Suppressor macrophage (primary cell): ENCODE measurements around the gene ZNF532.
"Not testable (repeated sequence)": the region's sequence is repeated elsewhere in the genome, so short reads cannot be mapped to it uniquely, and the experiment has no call there.

Source experiments
- DNase-seq, 4 experiments: peaks; one replicate each; pipeline ENCODE4 v3.0.0-alpha.2; 2020 to 2022

ZNF532 gene

DNA sequence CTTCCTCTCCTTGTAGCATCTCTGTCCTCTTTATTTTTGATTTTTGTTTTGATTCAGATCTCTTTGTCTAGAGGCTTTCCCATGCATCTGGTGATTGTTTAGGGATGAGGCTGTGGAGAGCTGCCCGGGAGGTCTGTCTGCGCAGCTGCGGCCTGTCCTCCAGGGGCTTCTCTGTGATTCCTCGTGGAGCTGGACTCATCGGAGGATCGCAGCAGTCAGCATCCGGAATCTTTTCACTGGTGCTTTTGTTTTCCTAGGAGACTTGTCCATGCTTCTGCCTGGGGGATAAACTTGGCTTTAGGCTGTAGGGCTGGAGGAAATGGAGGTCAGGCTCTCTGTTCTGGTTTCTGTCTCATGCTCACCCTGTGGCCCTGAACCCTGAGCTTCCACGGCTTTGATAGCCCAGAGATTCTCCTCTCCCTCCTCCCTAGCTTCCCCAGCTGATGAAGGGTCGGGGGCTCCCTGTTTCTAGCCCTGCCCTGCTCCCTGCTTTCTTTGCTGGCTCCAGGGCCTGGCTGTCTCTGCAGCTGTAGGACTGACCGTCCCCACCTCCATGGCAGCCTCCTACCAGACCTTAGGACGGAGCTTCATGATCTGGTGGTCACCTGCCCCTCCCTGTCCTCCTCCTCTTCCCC is 35.5 kb downstream of the ZNF532 start:
- no peak for DNase-seq

DNA sequence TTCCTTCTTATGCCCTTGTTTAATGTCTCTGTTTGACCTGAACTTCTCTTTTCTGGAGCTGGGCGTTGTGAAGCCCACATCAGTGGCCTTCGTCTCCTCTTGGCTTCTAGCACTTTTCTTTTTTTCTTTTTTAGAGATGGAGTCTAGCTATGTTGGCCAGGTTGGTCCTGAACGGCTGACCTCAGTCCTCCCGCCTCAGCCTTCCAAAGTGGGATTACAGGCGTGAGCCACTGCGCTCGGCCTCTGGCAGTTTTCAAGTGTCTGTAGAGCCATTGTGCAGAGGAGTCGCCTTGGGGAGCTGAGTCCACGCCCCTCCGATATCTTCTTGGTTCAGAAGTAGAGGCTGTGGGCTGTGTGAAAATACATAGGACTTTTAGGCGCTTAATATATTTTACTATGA is 36.5 kb downstream of the ZNF532 start:
- DNase-seq: no peak

DNA sequence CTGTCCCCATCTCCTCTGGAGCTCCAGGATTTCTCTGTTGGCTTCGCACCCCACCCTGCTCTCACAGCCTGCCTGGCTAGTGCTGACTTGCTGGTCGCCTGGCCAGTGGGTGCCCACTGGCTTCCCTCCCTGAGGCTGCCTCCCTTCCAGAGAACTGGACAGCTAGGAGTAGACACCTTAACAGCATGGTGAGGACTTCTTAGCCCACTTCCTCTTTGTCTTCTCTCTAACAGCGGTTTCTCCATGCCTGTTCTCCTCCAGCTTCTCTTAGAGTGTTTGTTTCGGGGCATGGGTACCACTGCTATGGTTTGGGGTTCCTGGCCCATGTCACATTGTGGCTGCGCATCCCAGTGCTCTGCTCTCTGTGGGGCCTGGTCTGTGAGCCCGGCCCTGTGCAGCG is 37.1 kb downstream of the ZNF532 start:
- DNase-seq: no peak

DNA sequence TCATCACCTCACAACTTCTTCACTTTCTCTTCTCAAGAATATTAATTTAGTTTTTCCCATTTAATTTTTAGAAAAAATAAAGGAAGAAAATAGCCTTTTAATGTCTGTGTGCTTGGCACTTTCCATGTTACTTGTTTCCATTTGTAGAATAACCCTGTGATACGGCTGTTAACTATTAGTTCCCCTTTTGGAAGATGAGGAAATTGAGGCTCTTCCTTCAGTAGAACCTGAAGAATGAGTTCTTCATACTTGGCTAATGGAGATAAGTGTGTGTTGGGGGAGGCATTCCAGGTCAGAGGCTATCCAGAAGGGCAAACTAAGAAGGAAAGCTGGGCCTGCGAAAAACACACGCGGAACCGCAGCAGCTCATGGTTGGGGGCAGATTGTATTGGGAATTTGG is 38.3 kb downstream of the ZNF532 start:
- peak; percentile 10 to 65 (median 38) for DNase-seq

DNA sequence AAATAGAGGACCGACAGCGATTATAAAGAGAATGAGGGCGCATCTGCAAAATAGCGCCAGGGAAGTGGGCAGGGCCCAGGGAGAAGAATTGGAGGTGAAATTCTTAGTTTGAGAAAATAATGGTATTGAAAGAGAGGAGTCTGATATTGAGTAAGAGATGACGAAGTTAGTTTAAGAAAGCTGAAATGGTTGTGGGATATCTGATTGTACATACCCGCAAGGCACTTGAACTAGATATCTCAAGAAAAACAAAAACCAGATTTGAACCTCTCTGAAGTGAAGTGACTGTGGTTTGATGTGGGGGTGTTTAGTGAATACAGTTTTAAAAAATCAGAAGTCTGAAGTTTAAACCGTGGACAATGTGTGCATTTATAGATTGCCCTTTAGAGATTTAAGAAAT is 38.9 kb downstream of the ZNF532 start:
- no peak for DNase-seq

DNA sequence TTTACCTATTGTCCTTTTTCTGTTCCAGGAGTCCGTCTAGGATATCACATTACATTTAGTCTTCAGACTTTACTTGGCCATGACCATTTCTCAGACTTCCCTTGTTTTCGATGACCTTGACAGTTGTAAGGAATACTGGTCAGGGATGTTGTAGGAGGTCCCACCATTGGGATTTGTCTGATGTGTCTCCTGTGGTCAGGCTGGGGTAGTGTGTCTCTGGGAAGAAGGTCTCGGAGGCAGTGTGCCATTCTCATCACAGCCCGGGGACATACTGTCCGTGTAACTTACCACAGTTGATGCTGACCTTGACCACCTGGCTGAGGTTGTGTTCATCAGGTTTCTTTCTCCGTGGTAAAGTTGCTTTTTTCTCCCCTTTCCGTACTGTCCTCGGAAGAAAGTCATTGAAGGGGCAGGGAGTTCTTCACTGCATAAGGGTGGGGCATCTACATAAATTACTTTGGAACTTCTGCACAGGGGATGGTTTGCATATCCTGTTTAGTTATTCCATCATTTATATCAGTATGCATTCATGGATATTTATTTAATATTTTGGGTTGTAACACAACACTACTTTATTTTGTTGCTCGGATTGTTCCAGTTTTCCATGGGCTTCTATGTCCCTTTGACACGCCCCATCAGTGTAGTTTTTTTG is 41.2 kb downstream of the ZNF532 start:
- no peak for DNase-seq

DNA sequence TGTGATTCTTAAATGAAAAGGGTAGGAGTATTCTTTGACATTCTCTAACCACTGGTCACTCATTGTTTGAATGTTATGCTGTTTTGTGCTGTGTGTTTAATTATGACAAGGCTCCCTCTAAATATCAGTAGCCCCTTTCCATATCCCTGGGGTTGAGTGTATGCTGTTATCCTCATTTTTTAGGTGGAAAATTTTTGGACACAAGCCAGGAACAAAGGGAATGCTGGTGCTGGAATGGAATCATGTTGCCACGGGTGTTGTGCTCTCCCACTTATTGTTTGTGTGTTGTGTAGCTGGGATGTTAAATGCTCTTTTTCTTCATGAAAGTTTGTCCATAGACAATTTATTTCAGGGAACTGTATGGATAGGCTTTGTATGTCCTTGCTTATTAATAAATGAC is 43.3 kb downstream of the ZNF532 start:
- no peak for DNase-seq

DNA sequence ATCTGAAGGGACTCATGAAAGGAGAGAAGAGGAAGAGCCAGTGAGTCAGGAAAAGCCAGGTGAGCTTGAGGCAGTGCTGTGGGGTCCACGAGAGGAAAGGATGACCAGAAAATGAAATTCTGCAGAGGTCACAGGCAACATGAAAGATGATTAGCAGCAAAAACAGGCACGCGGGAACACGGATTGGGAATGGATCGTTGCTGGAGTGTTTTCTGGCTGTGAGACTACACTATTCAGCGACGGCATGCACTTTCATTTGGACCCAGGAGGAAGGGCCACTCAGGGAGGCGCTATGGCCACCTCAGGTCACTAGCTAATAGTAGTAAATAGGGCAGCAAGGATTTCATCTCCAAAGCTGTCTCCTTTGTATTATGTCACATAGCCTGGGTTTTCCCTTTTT is 44.8 kb downstream of the ZNF532 start:
- DNase-seq: no peak

DNA sequence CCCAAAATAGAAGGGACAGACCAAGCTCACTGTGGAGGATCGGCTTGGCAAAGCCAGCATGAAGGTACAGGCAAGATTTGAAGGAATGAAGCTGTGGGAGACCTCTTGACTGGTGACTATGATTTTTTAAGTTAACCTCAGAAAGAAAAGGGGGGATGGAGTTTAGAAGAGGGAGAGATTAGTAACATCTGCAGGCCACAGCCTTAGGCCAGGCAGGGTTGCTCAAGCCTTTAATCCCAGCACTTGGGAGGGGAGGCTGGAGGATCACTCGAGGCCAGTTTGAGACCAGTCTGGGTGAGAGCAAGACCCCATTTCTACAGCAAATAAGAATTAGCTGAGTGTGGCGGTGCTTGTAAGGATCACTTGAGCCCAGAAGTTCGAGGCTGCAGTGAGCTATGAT is 46.6 kb downstream of the ZNF532 start:
- no peak for DNase-seq

DNA sequence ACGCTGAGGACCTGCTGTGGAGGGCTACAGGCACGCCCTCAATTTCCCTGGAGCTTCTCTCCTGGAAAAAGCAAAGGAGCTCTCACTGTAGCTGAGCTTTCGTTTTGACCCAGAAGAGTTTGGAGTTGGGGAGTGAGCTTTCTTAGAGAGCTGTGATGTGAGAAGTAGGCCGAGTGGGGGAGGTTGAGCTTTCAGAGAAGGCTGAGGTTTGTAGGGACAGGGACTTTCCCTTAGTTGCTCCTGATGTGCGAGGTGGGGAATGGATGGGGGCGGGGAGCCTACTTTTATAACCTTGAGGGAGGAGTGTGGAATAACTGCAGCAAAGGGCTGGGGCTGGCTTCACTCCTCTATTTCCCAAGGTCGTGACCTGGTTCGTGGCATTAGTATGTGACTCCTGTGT is 47.1 kb downstream of the ZNF532 start:
- no peak for DNase-seq

DNA sequence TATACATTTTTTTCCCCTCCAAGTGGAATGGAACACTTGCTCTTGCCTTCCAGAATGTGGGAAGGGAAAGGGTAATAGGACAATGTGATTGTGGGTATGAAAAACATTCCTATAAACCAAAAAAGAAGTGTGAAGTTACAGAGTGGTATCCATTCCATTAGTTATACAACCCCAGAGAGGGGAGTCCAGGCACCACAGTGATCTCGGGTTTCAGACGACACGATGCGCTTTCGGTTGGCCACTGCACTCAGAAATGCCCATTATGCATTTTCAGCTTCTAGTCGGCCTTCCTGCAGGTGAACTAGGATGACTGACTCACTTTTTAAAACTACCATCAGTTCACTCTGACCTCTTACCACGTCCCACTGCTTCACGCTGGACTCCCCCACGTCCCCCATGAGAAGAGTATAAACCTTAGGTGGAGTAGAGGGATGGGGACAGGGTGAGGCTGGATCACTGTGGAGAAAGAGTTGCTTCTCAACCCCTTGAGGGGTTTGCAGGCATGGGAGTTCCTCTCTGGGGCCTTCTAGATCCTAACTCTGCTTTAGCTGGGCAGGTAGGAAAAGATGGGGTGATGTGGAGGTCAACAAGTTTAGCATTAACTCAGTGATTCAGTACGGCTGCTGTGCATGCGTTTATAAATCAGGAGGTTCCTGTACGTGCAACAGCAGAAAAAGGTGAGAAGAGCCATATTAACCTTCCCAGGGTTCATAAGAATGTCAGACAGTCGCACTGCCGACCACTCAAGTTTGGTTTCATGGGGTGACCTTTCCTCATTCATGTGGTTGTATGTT is 50.5 kb downstream of the ZNF532 start:
- no peak for DNase-seq

DNA sequence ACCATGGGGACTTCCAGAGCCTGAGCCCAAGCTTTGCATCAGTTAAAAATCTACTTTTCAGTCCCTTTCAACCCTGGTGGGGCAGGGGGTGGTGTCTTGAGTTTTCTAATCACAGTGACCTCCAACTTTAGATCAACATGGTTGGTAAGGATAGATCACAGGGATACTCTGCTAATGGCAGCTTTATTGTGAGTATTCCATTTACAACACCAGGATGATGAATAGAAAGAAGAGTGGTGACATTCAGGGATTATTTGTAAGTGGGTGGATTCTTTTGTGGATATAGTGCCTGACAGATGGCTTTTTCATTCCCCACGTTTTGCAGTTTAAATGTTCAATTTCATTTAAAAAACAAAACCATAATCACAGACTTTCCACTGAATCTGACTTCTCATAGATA is 51.3 kb downstream of the ZNF532 start:
- DNase-seq: no peak

DNA sequence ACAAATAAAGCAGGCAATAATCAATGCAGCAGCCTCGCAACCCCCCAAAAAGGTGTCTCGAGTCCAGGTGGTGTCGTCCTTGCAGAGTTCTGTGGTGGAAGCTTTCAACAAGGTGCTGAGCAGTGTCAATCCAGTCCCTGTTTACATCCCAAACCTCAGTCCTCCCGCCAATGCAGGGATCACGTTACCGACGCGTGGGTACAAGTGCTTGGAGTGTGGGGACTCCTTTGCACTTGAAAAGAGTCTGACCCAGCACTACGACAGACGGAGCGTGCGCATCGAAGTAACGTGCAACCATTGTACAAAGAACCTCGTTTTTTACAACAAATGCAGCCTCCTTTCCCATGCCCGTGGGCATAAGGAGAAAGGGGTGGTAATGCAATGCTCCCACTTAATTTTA is 55.3 kb downstream of the ZNF532 start:
- DNase-seq: not testable (repeated sequence)

DNA sequence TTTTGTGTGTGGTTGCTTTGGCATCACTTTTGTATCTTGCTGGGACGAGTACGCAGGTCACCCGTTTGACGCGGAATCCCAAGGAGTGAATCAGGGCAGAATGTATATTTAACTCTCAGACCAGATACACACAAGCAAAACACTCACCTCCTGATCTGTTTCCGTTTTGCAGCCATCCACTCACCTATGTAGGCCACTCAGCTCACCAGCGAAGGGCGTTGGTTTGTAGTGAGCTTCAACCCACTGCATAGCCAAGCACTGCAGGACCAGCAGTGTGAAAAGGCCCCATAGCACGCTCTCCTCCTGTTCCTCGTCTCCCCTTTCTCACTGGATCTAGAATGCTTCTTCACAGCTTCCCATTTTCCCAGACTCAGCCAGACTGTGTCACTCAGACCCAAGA is 58.3 kb downstream of the ZNF532 start:
- DNase-seq: no peak

DNA sequence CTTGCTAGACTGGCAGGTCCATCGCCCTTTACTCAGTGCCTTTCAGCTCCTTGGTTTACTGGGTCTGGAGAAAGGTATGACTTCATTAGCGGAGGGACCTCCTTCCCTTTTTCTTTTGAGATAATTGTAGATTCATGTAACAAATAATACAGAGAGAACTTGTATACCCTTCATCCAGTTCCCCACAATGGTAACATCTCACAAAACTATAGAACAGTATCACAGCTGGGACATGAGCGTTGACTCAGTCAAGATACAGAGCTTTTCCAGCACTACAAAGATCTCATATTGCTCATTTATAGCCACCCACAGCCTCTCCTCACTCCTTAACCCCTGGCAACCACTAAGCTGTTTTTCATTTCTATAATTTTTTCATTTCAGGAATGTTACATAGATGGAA is 59.8 kb downstream of the ZNF532 start:
- no peak for DNase-seq

DNA sequence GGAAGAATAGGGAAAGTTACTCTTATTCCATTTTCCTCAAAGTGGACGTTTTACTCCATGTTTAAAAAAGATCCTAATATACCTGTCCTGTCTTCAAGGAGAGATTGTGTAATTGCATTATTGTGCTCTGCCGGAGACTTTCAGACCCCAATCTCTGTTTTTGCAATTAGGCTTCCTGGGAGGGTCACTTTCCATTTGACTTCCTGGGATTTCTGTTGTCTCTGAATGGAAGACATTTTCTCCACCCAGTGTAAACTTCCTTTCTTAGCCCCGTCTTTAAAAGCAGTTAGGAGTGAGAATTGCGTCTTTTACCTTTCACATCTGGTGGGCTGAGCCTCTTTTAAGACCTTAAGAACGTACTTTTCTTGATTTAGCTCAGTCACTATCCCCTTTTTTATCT is 63.0 kb downstream of the ZNF532 start:
- no peak for DNase-seq

DNA sequence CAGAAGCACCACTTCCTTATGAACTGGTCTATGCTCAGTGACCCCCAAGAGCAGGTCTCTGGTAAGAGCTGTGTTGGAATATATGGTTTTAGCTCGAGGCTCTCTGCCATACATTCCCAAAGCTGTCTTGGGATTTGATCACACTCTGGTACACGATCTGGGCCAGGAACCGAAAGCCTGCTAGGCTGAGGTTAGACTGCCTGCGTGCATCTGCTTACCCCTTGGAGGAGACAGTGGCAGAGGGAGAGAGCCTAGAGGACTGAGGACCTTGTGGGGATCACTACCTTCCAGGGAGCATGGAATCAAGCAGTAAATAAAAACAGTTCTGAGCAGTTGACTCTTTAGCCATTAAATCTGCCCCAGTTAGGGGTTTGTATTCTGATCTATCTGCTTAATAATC is 63.7 kb downstream of the ZNF532 start:
- DNase-seq: no peak

DNA sequence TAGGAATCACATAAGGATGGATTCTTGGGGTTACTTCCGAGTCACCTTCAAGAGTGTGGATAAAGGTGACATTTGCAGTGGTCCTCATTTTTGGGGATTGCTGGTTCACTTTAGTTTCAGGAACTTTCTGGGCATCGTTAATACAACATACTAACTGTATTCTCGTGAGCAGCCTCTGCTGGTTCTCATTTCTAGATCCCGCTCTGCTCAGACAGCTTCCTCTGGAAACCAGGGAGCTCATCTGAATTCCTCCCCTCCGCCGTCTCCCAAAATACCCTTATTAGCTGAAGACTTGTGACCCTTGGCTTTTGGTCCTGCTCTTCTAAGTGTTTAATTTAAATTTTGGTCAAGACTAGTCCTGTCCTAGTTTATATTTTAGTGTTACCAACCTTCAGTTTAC is 64.5 kb downstream of the ZNF532 start:
- no peak for DNase-seq

DNA sequence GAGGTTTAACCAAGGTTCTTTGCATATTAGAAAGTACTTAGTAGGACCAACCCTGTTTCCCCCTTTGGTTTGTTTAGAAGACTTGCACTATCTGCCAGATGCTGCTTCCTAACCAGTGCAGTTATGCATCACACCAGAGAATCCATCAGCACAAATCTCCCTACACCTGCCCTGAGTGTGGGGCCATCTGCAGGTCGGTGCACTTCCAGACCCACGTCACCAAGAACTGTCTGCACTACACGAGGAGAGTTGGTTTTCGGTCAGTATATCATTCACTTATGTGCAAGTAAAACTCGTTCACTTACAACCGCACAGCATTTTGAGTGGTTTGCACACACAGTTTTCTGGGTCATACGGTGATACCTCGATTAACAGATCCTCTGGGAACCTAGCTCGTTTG is 69.7 kb downstream of the ZNF532 start:
- DNase-seq: no peak

DNA sequence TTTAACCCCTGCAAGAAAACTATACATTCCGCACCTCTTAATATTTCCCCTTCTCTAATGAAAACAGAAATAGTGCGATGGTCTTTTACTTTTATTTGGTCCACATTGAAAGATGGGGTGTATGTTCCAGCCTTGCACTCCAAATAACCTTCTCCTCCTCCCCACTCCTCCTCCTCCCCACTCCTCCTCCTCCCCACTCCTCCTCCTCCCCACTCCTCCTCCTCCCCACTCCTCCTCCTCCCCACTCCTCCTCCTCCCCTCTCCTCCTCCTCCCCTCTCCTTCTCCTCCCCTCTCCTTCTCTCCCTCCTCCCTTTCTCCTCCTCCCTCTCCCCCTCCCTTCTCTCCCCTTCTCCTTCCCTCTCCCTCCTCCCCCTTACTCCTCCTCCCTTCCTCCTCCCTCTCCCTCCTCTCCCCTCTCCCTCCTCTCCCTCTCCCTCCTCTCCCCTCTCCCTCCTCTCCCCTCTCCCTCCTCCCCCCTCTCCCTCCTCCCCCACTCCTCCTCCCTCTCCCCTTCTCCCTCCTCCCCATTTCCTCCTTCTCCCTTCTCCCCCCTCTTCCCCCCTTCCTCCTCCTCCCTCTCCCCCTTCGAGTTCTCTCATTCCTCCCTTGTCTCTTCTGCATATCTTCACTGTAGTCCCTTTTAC is 70.4 kb downstream of the ZNF532 start:
- no peak for DNase-seq

DNA sequence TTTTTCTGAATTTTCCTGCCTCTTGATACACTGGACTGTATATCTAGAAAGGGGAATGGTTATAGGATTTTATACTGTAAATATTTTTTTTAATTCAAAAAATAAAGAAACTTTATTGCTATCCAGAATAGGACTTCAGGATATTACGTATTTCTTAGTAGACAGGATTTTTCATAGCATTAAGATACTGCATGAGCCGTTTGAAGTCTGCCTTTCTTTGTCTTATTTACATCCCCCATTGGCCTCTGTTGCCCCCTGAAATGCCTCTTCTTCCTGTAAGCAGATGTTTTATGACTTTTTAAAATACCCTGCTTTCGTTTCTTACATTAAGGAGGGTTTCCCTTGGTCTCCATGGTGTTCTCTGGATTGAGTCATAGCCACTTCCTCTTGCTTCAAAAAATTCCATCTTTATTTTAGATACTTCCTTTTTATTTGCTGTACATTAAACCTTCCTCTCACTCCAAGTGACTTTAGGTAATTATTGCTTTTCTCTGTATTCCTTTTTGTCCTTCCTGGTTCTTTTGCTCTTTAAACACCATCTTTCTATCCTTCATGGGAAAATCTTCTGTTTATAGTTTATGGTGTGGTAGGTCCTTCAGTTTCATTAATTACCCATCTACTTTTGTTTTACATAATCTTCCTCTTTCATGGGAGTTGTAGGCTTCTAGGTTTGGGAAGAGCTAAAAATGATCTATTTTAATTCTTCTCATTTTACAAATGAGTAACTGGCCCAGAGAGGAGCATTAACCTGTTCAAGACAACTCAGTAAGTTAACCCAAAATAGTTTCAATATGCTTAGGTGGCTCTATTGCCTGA is 72.6 kb downstream of the ZNF532 start:
- DNase-seq: peak; percentile 49 to 79 (median 65)

DNA sequence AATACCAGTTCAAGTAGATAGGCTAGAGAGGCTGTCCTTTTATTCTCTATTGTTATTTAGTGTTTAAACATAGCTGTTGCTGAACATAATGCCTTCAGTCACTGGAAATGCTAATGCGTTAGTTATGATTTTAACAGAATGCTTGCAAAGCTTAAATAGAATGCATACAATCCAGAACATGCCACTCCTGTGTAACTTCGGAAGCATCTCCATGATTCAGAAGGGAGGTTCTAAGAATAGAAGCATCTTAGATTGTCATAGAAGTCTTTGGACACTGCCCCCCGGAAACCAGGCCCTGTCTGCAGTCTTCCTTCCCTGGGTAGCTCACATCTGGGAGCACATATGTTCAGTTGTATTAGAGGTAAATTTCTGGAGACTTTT is 73.2 kb downstream of the ZNF532 start:
- no peak for DNase-seq
